Measurements from ENCODE around the gene LRRK1. TPM values are rescaled to one million over a fixed set of nuclear protein-coding genes. Genes with fewer than 3 reads are reported as not detected.
A peak's percentile ranks its signal among the peaks of the same experiment; 100 is the strongest.

The LRRK1 gene
- total and polyA plus RNA-seq, 9 donors, result 6.5 to 27.3 (median 17.5) TPM

GRCh38 chr15:101083336-101084045 lies 164.3 kb downstream of the LRRK1 start:
- no peaks in the 10 kb centered on the region for H3K36me3 ChIP-seq
- TF ChIP-seq CTCF (IDR thresholded peaks at IDR 0.05) (no peak), EP300 (IDR thresholded peaks at IDR 0.05) (no peak), POLR2A (IDR thresholded peaks at IDR 0.05) (no peak)
- H3K27ac ChIP-seq, result no peak overlapping the region
- no peak for DNase-seq
- H3K27me3 ChIP-seq, result no peaks in the 10 kb centered on the region
- no peaks in the 10 kb centered on the region for H3K9me3 ChIP-seq
- H3K4me3 ChIP-seq, result no peak overlapping the region
- intact Hi-C loops (cut with DNase I), result no loop called here
- peaks cover 2% of the 10 kb centered on the region for H3K4me1 ChIP-seq (ENCODE audit: insufficient read depth)
- WGBS, 3 donors, result 27 to 48% (median 37%) methylated on average over 11 of the region's 11 CpGs

GRCh38 chr15:101084801-101085200 lies 165.6 kb downstream of the LRRK1 start:
- no peak for TF ChIP-seq POLR2A (IDR thresholded peaks at IDR 0.05)
- TF ChIP-seq CTCF (IDR thresholded peaks at IDR 0.05), result no peak
- TF ChIP-seq EP300 (IDR thresholded peaks at IDR 0.05), result no peak
- peak in 2 of 5 donors; percentile 20 to 30 for DNase-seq
- WGBS, 3 donors, result 87 to 95% (median 92%) methylated on average over 10 of the region's 10 CpGs
- intact Hi-C loops (cut with DNase I), result loop anchor here in 1 of 4 donors (5.0 kb wide), 1 partner anchor 168 kb away; the partner anchor contains the start of gene CHSY1
- no peak overlapping the region for H3K27ac ChIP-seq
- H3K4me3 ChIP-seq, result no peak overlapping the region
- H3K36me3 ChIP-seq, result no peaks in the 10 kb centered on the region
- H3K4me1 ChIP-seq (ENCODE audit: insufficient read depth), result peaks cover 2% of the 10 kb centered on the region
- H3K27me3 ChIP-seq, result no peaks in the 10 kb centered on the region
- no peaks in the 10 kb centered on the region for H3K9me3 ChIP-seq

GRCh38 chr15:101085311-101085700 lies 166.1 kb downstream of the LRRK1 start:
- intact Hi-C loops (cut with DNase I), result loop anchor here in 1 of 4 donors (5.0 kb wide), 1 partner anchor 167 kb away; the partner anchor contains the start of gene CHSY1
- Histone ChIP-seq H3K4me3 (no peak overlapping the region), H3K27ac (no peak overlapping the region), H3K27me3 (no peaks in the 10 kb centered on the region), H3K9me3 (no peaks in the 10 kb centered on the region), H3K36me3 (no peaks in the 10 kb centered on the region), H3K4me1 (ENCODE audit: insufficient read depth) (peaks cover 2% of the 10 kb centered on the region)
- TF ChIP-seq POLR2A (IDR thresholded peaks at IDR 0.05) (no peak), CTCF (IDR thresholded peaks at IDR 0.05) (no peak)
- DNase-seq, result peak in 1 of 5 donors; percentile 13
- WGBS, 3 donors, result 93 to 96% (median 94%) methylated on average over 10 of the region's 10 CpGs

GRCh38 chr15:101086394-101087171 lies 167.4 kb downstream of the LRRK1 start:
- peak in 1 of 5 donors; percentile 16 for DNase-seq
- whole genome bisulfite sequencing, 3 donors, result 94 to 96% (median 96%) methylated on average over 47 to 48 of the region's 48 CpGs
- Histone ChIP-seq H3K4me1 (ENCODE audit: insufficient read depth) (peaks cover 9% of the 10 kb centered on the region), H3K4me3 (no peak overlapping the region), H3K36me3 (no peaks in the 10 kb centered on the region), H3K27me3 (no peaks in the 10 kb centered on the region), H3K9me3 (no peaks in the 10 kb centered on the region), H3K27ac (no peak overlapping the region)
- TF ChIP-seq EP300 (IDR thresholded peaks at IDR 0.05), result no peak
- no peak for TF ChIP-seq POLR2A (IDR thresholded peaks at IDR 0.05)
- TF ChIP-seq CTCF (IDR thresholded peaks at IDR 0.05), result no peak
- intact Hi-C loops (cut with DNase I), result loop anchor here in 1 of 4 donors (5.0 kb wide), 1 partner anchor 166 kb away; the partner anchor contains the start of gene CHSY1

Measured in ovary (tissue), 9 donors.